H9 (cell line): ENCODE data around the gene INO80B. TPM values are rescaled to one million over a fixed set of nuclear protein-coding genes. Genes with fewer than 3 reads are reported as not detected.
A peak's percentile ranks its signal among the peaks of the same experiment; 100 is the strongest.

Source experiments
- DNase-seq: peaks from one replicate; pipeline ENCODE4 v3.0.0-alpha.2; 2017
- H2AFZ ChIP-seq: one replicate; pipeline ENCODE4 v1.6.1; 2013; ENCODE audit warnings: mild to moderate bottlenecking, low read length, control low read depth, moderate library complexity
- H2AK5ac ChIP-seq: 2 replicates; pipeline ENCODE4 v1.6.1; 2013; ENCODE audit warnings: low read length, control low read depth, mixed read lengths; ENCODE audit not compliant: insufficient read length
- H2BK120ac ChIP-seq: one replicate; pipeline ENCODE4 v1.6.1; 2013; ENCODE audit warnings: low read depth, mild to moderate bottlenecking, low read length, control low read depth, inconsistent platforms; ENCODE audit not compliant: poor library complexity, severe bottlenecking
- H2BK12ac ChIP-seq: 2 replicates; pipeline ENCODE4 v1.6.1; 2013; ENCODE audit warnings: low read length, control low read depth, mixed read lengths, low read depth; ENCODE audit not compliant: insufficient read length
- H2BK15ac ChIP-seq: 2 replicates; pipeline ENCODE4 v1.6.1; 2013; ENCODE audit warnings: low read depth, low read length, control low read depth
- H2BK20ac ChIP-seq: one replicate; pipeline ENCODE4 v1.6.1; 2013; ENCODE audit warnings: low read depth, mild to moderate bottlenecking, low read length, control low read depth, inconsistent platforms; ENCODE audit not compliant: poor library complexity, severe bottlenecking
- H2BK5ac ChIP-seq: 2 replicates; pipeline ENCODE4 v1.6.1; 2013; ENCODE audit warnings: low read length, control low read depth, mixed read lengths; ENCODE audit not compliant: insufficient read length
- H3K14ac ChIP-seq: 2 replicates; pipeline ENCODE4 v1.6.1; 2013; ENCODE audit warnings: low read length, control low read depth; ENCODE audit not compliant: insufficient read depth
- H3K18ac ChIP-seq: 2 replicates; pipeline ENCODE4 v1.6.1; 2013; ENCODE audit warnings: low read depth, mild to moderate bottlenecking, mixed read lengths, low read length, control low read depth; ENCODE audit not compliant: insufficient read length
- H3K23ac ChIP-seq: 2 replicates; pipeline ENCODE4 v1.6.1; 2013; ENCODE audit warnings: low read length, control low read depth, mixed read lengths, low read depth; ENCODE audit not compliant: insufficient read length
- H3K23me2 ChIP-seq: 2 replicates; pipeline ENCODE4 v1.6.1; 2013; ENCODE audit warnings: low read depth, mild to moderate bottlenecking, mixed read lengths, low read length, control low read depth; ENCODE audit not compliant: insufficient read length, poor library complexity, severe bottlenecking
- H3K27ac ChIP-seq: 2 replicates; pipeline ENCODE4 v1.5.1; 2013; ENCODE audit warnings: low read length, control low read depth, mixed read lengths, low read depth; ENCODE audit not compliant: insufficient read length
- H3K27me3 ChIP-seq: 2 replicates; pipeline ENCODE4 v1.6.1; 2013; ENCODE audit warnings: low read length, control low read depth, inconsistent platforms; ENCODE audit not compliant: insufficient read depth
- H3K4ac ChIP-seq: 2 replicates; pipeline ENCODE4 v1.6.1; 2013; ENCODE audit warnings: low read depth, mild to moderate bottlenecking, control low read depth, inconsistent platforms, low read length, moderate library complexity
- H3K4me1 ChIP-seq: 2 replicates; pipeline ENCODE4 v1.6.1; 2013; ENCODE audit warnings: low read length, control low read depth, inconsistent platforms; ENCODE audit not compliant: insufficient read depth
- H3K4me2 ChIP-seq: 2 replicates; pipeline ENCODE4 v1.6.1; 2013; ENCODE audit warnings: low read length, control low read depth, mixed read lengths; ENCODE audit not compliant: insufficient read length, insufficient read depth
- H3K56ac ChIP-seq: 2 replicates; pipeline ENCODE4 v1.6.1; 2013; ENCODE audit warnings: low read depth, mild to moderate bottlenecking, mixed read lengths, low read length, control low read depth; ENCODE audit not compliant: insufficient read length
- H3K79me1 ChIP-seq: 2 replicates; pipeline ENCODE4 v1.6.1; 2013; ENCODE audit warnings: low read depth, mild to moderate bottlenecking, moderate library complexity, low read length, control low read depth, inconsistent platforms; ENCODE audit not compliant: insufficient read depth, poor library complexity, severe bottlenecking
- H3K79me2 ChIP-seq: 2 replicates; pipeline ENCODE4 v1.6.1; 2013; ENCODE audit warnings: low read length, control low read depth, inconsistent platforms; ENCODE audit not compliant: insufficient read depth
- H3K9ac ChIP-seq: 2 replicates; pipeline ENCODE4 v1.6.1; 2013; ENCODE audit warnings: low read length, control low read depth, mixed read lengths; ENCODE audit not compliant: insufficient read length; ENCODE audit errors: extremely low read depth
- H3K9me3 ChIP-seq: one replicate; pipeline ENCODE4 v1.6.1; 2013; ENCODE audit warnings: low read depth, low read length, inconsistent platforms; ENCODE audit not compliant: control insufficient read depth
- H3T11ph ChIP-seq: one replicate; pipeline ENCODE4 v1.6.1; 2013; ENCODE audit warnings: mild to moderate bottlenecking, low read length, control low read depth, inconsistent platforms
- H4K20me1 ChIP-seq: one replicate; pipeline ENCODE4 v1.6.1; 2013; ENCODE audit not compliant: control insufficient read depth, insufficient read length, insufficient read depth
- H4K5ac ChIP-seq: 2 replicates; pipeline ENCODE4 v1.6.1; 2013; ENCODE audit warnings: low read depth, mild to moderate bottlenecking, mixed read lengths, low read length, control low read depth; ENCODE audit not compliant: insufficient read length
- H4K8ac ChIP-seq: replicated peaks from 2 replicates; pipeline ENCODE4 v1.6.1; 2013; ENCODE audit warnings: low read length, control low read depth, mixed read lengths, low read depth; ENCODE audit not compliant: insufficient read length
- H4K91ac ChIP-seq: 2 replicates; pipeline ENCODE4 v1.6.1; 2013; ENCODE audit warnings: low read depth, mild to moderate bottlenecking, moderate library complexity, mixed read lengths, low read length, control low read depth; ENCODE audit not compliant: insufficient read length
- H3K27ac Mint-ChIP-seq, 3 experiments: 2 replicates in 2 of 3; 3 replicates in 1 of 3; pipeline ENCODE4 v1.8.0; 2020 to 2021; ENCODE audit warnings: mixed read lengths in 3 of 3, mild to moderate bottlenecking in 1 of 3, moderate library complexity in 1 of 3
- H3K27me3 Mint-ChIP-seq: 2 replicates; pipeline ENCODE4 v1.8.0; 2021; ENCODE audit warnings: low read depth, mild to moderate bottlenecking, moderate library complexity, mixed read lengths
- H3K36me3 Mint-ChIP-seq, 3 experiments: 2 replicates in 2 of 3; 3 replicates in 1 of 3; pipeline ENCODE4 v1.8.0; 2020 to 2021; ENCODE audit warnings: low read depth in 3 of 3, mixed read lengths in 3 of 3; ENCODE audit not compliant: insufficient read depth in 1 of 3
- H3K4me1 Mint-ChIP-seq, 2 experiments: 2 replicates each; pipeline ENCODE4 v1.8.0; 2020; ENCODE audit warnings: mixed read lengths in 2 of 2
- H3K4me3 Mint-ChIP-seq, 2 experiments: 2 replicates in 1 of 2; 3 replicates in 1 of 2; pipeline ENCODE4 v1.8.0; 2020 to 2021; ENCODE audit warnings: mild to moderate bottlenecking in 2 of 2, mixed read lengths in 2 of 2, moderate library complexity in 1 of 2
- H3K9me3 Mint-ChIP-seq, 2 experiments: 2 replicates in 1 of 2; 3 replicates in 1 of 2; pipeline ENCODE4 v1.8.0; 2020; ENCODE audit warnings: mild to moderate bottlenecking in 2 of 2, mixed read lengths in 2 of 2, moderate library complexity in 1 of 2
- CTCF ChIP-seq: fragments of 200-600 bp; sonication (generic); conservative IDR thresholded peaks from 3 replicates; pipeline ENCODE4 v1.8.0; 2021; ENCODE audit warnings: antibody characterized with exemption, mild to moderate bottlenecking
- WGBS: extraction: QIAGEN DNeasy Blood & Tissue Kit; methylation state at CpG from one replicate; pipeline ENCODE4 v1.1.7; 2013; ENCODE audit warnings: missing lambda C conversion rate, low lambda C conversion rate, mixed read lengths; ENCODE audit not compliant: insufficient read length; ENCODE audit errors: extremely low coverage; 5-methylcytosine and 5-hydroxymethylcytosine counted together
- total RNA-seq: library from RNA; stranded (reverse); gene quantifications from 2 replicates; pipeline ENCODE4 v1.2.1, GENCODE V29; 2021

Gene INO80B
- total RNA-seq, 1 experiment from 2014 or later: 17.6 TPM

- no peak overlapping the region for H2BK12ac ChIP-seq
- H3K9me3 Mint-ChIP-seq: peaks cover 0 to 2% of the 10 kb centered on the region in 2 experiments; a peak in 2 of 5 replicates
Observed at GRCh38 chr2:74498500-74499266, 43.8 kb downstream of the INO80B start.

More at GRCh38 chr2:74498500-74499266, 43.8 kb downstream of the INO80B start:
- Histone ChIP-seq H3K23me2 (peaks cover 39% of the 10 kb centered on the region), H2BK15ac (no peak overlapping the region), H3K9ac (no peak overlapping the region), H3K14ac (no peak overlapping the region), H2BK120ac (no peak overlapping the region), H3K56ac (no peak overlapping the region), H3K27ac (no peak overlapping the region), H3K4ac (no peak overlapping the region), H2AFZ (no peak overlapping the region), H3K9me3 (no peaks in the 10 kb centered on the region), H2AK5ac (no peak overlapping the region), H4K91ac (no peak overlapping the region), H3K18ac (no peak overlapping the region), H3K27me3 (peaks cover 80% of the 10 kb centered on the region), H3T11ph (no peak overlapping the region), H4K5ac (no peak overlapping the region), H2BK5ac (no peak overlapping the region), H2BK20ac (no peak overlapping the region), H4K20me1 (no peaks in the 10 kb centered on the region), H3K4me1 (no peaks in the 10 kb centered on the region), H3K4me2 (peak overlapping the region; percentile 59), H3K79me2 (no peaks in the 10 kb centered on the region), H3K79me1 (no peaks in the 10 kb centered on the region), H4K8ac (no peak overlapping the region), H3K23ac (no peak overlapping the region)
- H3K4me1 Mint-ChIP-seq: peaks cover 43 to 54% of the 10 kb centered on the region in 2 experiments
- peaks cover 94% of the 10 kb centered on the region for H3K27me3 Mint-ChIP-seq
- DNase-seq: peak; percentile 79
- no peak for TF ChIP-seq CTCF
- peaks cover 8 to 12% (median 11%) of the 10 kb centered on the region in 3 experiments for H3K36me3 Mint-ChIP-seq
- no CpG with 5 or more reads among the region's 41 CpGs for WGBS
- peak overlapping the region; percentile 75 to 82 for H3K4me3 Mint-ChIP-seq
- 0 out of 7 replicates have a peak overlapping the region, but pooled peaks of 1 of the 3 experiments have one; percentile 29 for H3K27ac Mint-ChIP-seq
